CMK (cell line): ENCODE results near the gene RERE.

ENCODE experiments used
- DNase-seq: peaks from one replicate; pipeline ENCODE4 v3.0.0-alpha.2; 2010; ENCODE audit warnings: low read depth

RERE gene

DNA sequence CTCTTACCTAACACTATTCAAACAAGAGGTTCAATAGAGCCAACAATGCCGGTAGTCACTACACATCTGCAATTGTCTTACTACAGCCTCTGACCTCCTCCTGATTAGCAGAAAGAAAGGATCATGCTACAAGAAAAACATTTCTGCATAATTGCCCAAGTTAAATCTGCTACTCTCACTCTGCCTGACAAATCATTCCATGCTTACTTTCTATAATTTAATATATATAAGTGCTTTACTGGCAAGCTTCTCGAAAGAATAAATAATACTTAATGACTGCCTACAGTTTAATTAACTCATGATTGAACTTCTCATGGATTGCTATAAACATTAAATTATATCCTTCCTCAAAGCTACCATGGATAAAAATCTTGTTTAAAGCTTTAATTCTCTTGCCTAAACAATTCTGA, 343.5 kb downstream of the RERE start:
- no peak for DNase-seq

DNA sequence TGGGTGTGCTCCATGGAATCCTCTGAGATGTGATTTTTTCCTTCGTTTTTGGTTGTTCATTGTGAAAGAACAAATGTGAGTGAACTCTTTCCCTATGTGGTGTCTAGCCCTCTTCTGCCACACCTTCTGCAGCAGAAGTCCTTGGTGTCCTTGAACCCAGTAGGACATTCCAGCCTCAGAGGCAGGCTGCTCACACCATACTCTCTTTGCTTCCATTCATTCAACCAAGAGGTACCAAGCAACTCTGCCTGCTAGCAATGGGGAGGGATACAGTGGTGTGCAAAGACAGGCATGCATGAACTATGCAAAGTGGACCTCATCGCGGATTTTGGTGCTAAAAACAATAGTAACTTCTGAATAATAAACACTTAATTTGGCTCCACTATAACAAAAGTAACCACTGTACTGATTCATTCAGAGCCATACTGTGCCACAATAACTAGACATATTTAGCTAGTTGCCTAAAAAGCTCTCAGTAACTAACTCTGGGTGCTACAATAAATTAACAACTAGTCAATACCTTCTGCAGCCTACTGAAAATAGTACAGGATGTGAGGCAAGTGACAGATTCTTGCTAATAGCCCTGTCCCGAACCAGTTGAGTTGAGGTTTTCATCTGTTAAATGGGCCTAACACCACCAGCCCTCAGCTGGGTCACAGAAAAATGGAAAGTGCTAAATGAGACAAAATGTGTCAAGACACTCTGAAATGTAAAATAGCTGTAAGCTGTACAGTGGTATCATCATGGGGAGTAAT, 344.1 kb downstream of the RERE start:
- no peak for DNase-seq

DNA sequence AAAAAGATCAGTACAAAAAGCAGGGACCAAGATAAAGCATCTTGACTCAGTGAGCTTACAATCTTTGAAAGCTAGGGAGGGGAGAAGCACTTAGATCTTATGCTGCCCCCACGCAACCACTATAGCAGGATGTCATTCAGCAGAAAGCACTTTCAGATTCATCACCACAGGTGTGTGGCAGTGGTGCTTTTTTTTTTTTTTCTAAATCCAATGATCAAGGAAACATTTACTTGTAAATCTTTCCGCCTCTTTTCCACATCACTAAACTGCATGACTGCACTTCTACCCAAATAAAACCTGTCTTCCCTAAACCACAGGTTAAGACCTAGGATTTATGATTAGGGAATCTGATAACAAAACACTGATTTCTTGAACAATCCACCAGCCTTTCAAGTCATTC, 344.8 kb downstream of the RERE start:
- no peak for DNase-seq

DNA sequence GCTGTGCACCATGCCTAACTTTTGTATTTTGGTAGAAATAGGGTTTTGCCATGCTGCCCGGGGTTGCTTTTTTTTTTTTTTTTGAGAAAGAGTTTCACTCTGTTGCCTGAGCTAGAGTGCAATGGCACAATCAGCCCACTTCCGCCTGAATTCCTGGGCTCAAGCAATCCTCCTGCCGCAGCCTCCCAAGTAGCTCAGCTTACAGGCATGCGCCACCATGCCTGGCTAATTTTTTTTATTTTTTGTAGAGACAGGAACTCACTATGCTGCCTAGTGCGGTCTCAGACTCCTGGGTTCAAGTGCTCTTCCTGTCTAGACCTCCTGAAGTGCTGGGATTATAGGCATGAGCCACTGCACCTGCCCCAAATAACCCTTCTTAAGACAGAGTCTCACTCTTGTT, 346.0 kb downstream of the RERE start:
- DNase-seq = no peak

DNA sequence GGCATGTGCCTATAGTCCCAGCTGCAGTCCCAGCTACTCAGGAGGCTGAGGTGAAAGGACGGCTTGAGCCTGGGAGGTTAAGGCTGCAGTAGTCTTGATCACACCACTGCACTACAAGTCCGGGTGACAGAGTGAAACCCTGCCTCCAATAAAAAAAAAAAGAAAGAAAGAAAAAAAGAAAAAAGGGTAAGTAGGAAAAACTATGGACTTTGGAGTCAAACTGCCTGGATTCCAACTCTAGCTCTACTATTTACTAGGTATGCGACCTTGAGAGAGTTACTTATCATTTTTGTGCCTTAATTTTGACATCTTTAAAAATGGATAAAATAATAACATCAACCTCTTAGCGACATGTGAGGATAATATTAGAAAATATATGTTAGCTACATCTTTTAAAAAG, 348.7 kb downstream of the RERE start:
- no peak for DNase-seq

DNA sequence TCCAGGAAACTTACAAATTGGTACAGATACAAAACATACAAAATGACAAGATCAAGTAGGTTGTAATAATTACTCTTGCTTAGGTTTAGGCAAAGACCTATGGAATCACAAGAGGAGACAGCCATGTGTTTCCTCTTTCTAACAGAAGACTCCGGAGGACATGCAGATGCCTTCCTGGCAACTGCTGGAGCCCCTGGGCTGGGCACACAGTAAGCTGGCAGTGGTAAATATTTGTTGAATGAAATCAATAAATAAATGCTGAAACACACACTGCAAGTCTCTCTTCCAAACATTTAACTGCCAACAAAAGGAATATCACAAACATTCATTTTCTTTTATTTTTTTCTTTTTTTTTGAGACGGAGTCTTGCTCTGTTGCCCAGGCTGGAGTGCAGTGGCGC, 350.1 kb downstream of the RERE start:
- DNase-seq = no peak

DNA sequence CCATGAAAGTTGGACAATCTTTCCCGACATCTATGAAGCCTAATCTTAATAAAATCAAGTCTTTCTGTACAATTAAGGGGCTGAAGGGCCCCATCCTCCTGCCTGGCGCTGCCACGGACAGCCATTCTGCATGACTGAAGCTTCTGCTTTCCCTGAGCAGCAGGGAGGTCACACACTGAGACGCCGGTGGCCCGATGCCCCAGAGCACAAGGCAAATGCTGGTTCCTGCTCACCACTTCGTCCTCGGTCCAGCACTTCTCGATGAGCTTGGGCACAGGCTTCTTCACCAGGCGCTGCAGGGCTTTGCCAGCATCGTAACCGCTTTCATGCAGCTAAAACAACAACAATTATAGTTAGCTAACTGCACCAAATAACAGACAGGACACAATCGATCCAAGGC, 351.7 kb downstream of the RERE start:
- DNase-seq = no peak

DNA sequence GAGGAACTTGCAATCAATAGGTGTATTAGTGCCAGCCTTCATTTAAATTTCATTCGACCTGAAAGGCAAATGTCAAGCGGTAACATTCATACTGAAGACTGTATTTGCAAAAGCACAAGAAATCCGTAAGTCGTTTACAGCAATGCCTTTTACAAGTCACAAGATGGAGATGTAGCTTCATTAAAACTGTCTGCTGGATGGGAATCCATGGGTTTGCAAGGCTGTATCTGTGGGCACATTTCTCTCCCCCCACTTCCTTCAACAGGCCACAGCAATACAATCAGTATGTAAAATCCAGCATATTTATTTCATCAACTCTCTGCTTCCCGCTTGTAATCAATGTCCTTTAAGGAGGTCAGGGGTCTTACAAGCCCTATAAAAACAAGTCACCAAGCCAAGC, 352.4 kb downstream of the RERE start:
- DNase-seq = no peak

DNA sequence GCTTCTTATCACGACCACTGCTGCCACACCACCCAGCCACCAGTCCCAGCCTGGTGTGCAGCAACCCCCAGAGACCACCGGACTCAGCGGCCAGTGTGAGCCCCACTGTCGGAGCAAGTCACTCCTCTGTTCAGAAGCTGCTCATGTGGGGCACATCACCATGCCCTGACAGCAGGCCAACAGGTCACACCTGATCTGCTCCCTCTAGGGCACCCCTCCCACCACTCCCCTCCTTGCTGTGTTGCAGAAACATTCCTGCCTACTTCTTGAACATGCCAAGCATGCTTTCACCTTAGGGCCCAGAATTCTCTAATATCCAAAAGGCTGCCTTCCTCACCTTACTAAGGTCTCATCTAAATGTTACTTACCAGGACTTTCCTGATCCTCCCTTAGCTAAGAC, 353.1 kb downstream of the RERE start:
- no peak for DNase-seq

DNA sequence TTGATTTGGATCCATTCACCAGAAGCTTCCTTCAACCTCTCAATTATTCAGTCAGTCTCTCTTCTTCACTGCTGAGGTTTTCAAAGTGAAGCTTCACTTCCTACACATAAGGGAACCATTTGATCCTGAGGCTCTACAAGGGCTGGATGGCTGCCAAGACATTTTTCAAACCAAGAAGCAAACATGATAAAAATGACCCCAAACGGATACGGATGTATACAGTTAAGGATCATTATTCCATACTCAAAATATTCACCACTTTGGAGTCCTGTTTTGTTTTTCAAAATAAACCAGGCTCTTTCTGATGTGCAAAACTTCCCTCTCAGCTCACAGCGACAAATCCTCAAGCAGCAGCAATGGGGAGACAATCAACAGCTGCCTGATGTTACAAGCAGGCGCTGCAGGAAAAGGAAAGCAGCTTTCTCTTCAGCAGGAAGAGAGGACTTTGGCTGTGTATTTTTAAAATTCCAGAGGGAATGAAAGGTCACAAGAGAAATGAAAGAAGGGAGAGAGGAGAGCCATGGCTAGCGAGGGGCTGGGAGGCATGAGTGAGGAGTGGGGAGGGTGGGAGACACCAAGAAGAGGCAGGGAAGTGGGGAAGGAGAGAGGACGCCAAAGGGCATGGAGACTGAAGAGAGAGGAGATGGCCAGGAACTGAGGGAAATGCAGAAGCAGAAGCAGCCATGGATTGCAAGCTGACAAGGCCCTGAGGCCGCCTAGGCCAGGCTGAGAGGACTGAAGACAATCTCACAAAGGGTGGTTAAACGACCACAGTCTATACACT, 354.1 kb downstream of the RERE start:
- no peak for DNase-seq

DNA sequence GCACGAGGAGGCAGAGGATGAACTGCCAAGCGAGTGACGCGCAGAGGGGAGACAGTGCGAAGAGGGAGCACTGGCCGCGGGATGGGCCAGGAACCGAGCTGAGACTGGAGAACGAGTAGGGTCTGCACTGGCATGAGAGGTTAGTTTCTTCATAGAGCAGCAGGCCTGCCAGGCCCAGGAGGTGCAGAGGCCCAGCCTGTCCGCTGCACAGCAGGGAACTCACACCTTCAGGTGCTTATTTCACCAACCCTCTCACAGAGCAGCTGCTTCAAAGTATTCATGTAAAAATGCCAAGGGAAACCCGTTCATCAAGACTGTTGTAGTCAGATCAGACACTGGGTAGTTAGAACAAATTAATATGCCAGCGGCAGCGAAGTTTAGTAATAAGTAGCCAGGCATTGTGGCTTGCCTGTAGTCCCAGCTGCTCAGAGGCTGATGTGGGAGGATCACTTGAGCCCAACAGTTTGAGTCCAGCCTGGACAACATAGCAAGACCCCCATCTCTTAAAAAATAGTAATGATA, 355.0 kb downstream of the RERE start:
- DNase-seq = no peak

DNA sequence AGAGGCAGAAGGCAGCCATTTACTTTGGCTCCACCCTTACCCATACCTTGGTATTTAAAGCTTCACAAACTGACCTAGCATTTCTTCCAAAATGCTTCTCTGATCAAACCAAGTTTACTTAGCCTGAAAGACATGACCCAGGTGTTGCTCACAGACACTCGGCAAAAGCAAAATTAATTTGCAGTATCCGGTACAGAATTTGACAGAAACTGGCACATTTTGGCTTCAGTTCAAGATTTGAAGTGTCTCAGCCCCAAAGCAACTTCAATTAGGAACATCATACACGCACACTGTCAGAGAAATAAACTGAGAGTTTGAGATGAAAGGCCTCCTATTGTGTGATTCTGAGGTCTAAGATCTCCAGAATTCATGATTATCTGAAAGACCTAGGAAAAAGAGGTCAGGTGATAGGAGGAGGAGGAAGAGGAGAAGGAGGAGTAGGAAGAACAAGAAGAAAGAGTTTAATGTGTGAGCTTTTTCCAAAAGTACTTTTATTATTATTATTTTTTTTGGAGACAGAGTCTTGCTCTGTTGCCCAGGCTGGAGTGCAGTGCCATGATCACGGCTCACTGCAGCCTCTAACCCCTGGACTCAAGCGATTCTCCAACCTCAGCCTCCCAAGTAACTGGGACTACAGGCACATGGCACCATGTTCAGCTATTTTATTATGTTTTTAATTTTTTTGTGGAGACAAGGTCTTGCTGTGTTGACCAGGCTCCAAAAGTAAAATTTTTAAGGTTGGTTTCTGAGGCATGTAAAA, 355.9 kb downstream of the RERE start:
- DNase-seq = no peak

DNA sequence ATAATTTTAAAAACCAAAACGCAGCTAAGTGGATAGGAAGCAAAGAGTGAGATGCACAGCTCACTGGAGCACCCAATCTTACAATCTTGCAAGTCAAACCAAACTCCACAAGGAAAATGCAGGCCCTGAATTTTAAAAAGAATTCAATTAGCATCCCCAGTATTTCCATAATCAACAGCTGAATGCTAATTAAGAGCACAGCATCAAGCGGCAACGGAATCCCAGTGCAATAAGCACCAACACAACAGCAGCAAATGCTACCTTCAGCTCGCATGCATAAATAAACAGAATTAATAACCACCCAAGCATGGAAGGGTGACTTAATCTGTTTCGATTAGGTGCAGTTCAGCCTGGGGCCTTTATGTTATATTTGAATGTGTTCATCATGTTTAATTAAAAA, 356.7 kb downstream of the RERE start:
- DNase-seq = no peak

DNA sequence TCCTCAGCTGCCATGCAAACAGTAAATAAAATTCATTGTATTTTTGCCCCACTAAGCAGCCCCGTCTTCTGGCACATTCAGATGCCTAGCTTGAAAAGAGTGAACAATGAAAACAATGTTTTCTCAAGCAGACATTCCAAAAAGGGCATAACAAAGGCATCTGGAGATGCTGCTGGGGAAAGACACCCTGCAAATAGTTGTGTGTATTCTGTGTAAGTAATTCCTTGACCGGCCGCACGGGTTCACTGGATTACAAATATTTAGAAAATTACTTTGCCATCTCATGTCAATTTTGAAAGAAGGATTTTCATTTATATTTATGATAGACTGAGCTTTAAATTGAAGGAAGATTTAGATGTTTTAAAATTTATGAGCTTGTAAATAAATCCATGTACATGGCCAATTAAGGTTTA, 357.3 kb downstream of the RERE start:
- no peak for DNase-seq

DNA sequence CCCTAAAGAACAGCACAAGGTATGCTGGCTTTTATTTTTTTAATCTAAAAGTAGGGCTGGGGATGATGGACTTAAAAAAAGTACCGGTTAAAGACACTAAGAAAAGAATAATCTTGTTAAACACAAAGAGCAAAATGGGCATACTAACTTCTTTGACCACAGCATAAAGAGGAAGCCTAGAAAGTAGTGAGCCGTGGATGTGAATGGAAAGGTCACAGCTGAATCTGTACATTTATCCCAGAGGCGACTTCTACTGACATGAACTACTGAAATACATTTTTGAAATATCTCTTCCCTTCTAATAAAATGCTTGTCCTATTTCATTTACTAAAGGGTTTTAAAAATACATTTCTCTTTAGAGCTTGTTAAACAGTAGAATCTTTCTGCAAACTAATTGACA, 358.8 kb downstream of the RERE start:
- no peak for DNase-seq

DNA sequence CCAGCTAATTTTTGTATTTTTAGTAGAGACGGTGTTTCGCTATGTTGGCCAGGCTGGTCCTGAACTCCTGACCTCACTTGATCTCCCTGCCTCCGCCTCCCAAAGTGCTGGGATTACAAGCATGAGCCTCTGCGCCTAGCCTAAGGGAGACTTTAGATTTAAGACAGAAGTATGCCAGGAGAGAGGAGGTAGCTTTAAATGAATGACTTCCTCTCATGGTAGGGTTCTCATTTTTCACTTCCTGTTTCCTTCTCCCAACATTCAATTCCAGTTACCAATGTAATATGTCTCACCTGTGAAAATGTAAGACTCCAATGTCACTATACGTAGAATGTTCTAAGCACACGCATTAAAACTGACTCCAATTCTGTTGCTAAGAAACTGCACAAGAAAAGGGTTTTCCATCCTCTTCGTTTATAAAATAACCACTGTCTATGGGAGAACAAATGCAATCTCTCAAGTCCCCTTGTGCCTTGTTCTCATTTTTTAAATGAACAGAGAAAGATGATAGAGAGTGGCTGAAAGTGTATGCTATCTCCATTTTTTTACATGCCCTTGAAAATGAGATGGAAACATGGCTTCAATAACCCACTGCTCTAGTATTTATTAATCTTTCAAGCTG, 359.6 kb downstream of the RERE start:
- DNase-seq = no peak

DNA sequence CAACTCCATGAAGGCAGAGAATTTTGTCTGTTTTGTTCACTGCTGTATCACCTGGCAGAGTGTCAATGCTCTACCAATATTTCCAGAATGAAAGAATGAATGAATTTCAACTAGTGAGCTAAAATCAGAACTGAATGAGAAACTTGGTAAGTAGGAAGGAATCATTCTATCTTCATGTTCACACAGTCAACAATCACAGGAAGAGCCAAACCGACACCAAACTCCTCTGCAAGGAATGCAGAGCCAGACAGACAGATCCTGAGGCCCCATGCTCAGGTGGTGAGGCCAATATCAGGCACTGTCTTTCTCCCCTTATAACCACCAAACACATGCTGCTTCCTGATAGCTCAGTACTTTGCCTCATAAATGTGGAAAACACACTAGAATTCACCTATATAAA, 360.4 kb downstream of the RERE start:
- DNase-seq = no peak

DNA sequence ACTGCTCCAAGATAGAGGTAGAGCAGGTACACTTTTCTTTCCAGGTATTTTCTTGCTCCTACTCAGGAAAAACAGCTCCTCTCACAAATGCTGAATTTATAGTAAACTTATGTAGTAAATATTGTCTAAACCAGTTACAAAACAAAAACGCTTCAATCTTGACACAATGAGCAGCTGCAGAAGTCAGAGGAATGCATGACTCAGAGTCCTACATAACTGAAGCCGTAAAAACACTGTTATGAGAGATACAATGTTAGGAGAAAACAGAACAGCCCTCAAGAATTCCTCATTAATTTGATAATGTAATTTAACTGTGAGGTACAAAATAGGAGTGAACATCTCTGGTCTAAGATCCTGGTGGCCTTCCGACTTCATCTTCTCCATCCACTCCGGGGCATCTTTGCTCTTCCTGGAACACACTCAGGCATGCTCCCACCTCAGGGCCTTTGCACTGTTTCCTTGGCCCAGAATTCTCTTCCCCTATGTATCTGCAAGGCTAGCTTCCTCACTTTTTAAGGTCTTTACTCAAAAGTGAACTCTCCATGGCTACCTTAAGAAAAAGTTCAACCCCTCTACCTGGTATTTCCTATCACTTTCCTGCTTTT, 361.0 kb downstream of the RERE start:
- DNase-seq = no peak

DNA sequence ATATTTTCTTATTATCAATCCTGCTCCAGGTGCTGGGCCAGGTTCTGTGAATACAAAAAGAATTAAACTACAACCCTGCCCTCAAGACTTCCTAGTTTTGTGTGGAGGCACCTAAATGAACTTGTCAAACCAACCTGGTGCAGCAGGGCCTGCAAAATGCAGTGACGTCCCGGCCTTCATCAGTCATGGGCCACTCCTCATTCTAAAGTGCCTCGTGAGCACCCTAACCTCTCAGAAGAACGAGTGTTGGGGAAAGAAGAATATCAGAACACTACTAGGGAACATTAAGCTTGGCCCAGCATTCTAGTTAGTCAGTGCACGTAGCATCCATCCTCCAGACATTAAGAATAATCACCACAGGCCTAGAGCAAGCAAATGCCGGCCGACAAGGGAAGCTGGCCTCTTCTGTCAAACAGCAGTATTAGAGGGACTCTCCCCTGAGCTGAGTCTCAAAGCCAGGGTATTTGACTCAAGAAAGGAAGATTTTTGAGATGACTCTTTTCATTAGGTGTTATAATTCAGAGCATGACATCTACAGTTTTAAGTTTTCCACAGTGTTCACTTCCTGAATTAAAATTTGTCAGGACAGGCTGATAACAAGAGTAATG, 361.6 kb downstream of the RERE start:
- DNase-seq = no peak

DNA sequence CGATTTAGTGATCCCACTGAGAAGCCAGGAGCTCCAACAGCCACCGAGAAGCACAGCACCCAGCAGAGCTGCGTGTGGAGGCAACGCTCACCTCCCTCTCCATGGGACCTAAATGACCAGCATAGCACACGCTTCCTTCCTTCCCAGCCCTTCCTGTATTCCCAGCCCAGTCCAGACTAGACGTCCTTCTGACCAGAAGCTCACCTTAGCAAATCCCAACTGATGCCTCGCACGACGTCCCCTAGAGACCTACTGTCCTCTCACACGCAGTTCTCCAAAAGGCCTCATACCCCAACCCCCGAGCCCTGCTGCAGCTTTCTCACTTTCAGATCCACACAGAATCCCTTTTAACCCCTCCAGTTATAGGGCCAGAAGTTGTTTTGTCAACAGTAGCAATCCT, 367.1 kb downstream of the RERE start:
- DNase-seq = no peak

DNA sequence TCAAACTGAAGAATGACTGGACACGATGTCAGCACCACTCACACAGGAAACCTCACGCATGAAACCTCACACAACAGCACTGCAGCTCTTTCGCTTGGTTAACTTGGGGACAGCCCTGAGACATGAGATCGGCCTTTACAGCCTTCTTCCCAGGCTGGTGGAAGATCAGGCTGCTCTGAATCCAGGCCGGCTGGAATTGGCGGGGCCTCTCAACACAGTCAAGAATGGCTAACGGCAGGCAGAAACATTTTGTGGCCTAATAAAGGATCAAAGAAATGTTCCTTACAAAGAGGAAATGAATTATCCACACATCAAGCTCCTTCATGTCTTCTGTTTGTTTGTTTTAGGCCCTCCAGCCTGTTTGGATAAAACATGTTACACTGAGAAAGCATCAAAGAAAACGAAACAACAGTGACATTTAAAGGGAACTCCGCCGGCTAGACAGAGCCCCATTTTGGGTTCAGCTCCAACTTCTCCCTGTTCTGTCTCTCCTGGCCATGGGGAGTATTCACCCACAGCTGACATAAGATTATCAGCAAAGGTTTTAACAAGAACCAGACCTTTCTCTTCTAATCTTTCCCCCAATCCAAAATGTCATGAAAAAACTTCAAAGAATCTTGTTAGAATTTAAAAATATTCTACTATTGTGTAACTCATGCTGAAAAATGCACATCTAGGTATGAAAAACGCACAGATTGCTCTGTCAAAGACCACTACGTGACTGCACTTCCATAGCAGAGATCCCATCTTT, 368.4 kb downstream of the RERE start:
- no peak for DNase-seq
